ENCODE data around the gene TTBK2. TPM values are rescaled to one million over a fixed set of nuclear protein-coding genes. Genes with fewer than 3 reads are reported as not detected.

TTBK2 gene
- total and polyA plus RNA-seq, 2 donors (not counting 3 experiments of a cell fraction or from before 2014, with no cell fraction given): 4.4 to 17.1 TPM

GRCh38 chr15:42858540-42858939 is 62.0 kb downstream of the TTBK2 start:
- no peaks in the 10 kb centered on the region for H3K36me3 ChIP-seq (ENCODE audit: control insufficient read depth in 2 of 2, extremely low read depth in 1 of 2, insufficient read depth in 2 of 2, low read length in 2 of 2)
- BruUV-seq (replicated peaks): no TSS peak
- dilution Hi-C loops (cut with MboI; ENCODE audit: extremely low pct_ligation_motif_present, low sequenced_read_pairs): no loop called here

GRCh38 chr15:42854576-42854975 is 66.0 kb downstream of the TTBK2 start:
- CTCF ChIA-PET: no interaction called here
- FAIRE-seq (no peak), DNase-seq (ENCODE audit: low read depth, low spot score) (no peak)
- dilution Hi-C loops (cut with MboI; ENCODE audit: extremely low pct_ligation_motif_present, low sequenced_read_pairs) (no loop called here), intact Hi-C loops (cut with micrococcal nuclease) (no loop called here)
- Histone ChIP-seq H3K4me1 (ENCODE audit: control insufficient read depth, extremely low read depth, insufficient read depth, low read length) (no peaks in the 10 kb centered on the region), H3K4me3 (replicated peaks in 1 of 3; ENCODE audit: insufficient read depth in 1 of 3, low read depth in 1 of 3, low read length in 3 of 3) (no peak overlapping the region), H3K36me3 (ENCODE audit: control insufficient read depth in 2 of 2, extremely low read depth in 1 of 2, insufficient read depth in 2 of 2, low read length in 2 of 2) (no peaks in the 10 kb centered on the region), H3K79me2 (ENCODE audit: control insufficient read depth, insufficient read depth, low read length) (no peaks in the 10 kb centered on the region), H3K4me2 (ENCODE audit: insufficient read depth, low read length) (no peak overlapping the region), H3K9me1 (replicated peaks; ENCODE audit: control insufficient read depth, extremely low read depth, insufficient read depth, low read length) (no peaks in the 10 kb centered on the region), H3K9me3 (replicated peaks; ENCODE audit: control insufficient read depth, insufficient read depth, low read length) (no peaks in the 10 kb centered on the region), H4K20me1 (replicated peaks; ENCODE audit: control insufficient read depth, extremely low read depth, insufficient read depth, low read length) (no peaks in the 10 kb centered on the region), H3K27ac (ENCODE audit: insufficient read depth, low read depth, low read length) (no peak overlapping the region), H3K27me3 (ENCODE audit: control insufficient read depth in 2 of 2, insufficient read depth in 2 of 2, low read length in 2 of 2) (no peaks in the 10 kb centered on the region), H3K9ac (replicated peaks; ENCODE audit: extremely low read depth, insufficient read depth, low read length) (no peak overlapping the region), H2AFZ (ENCODE audit: low read depth, low read length) (no peak overlapping the region)
- no TSS peak for BruUV-seq (replicated peaks)
- POLR2A ChIA-PET: no interaction called here
- TF ChIP-seq MYC (IDR thresholded peaks at IDR 0.05; ENCODE audit: low read depth, low read length) (no peak), EZH2 (IDR thresholded peaks at IDR 0.05; ENCODE audit: borderline replicate concordance, low read depth, low read length, severe bottlenecking) (no peak), POLR2A (IDR thresholded peaks at IDR 0.05; ENCODE audit: low read depth, low read length) (no peak), FOS (IDR thresholded peaks at IDR 0.05; ENCODE audit: borderline replicate concordance, insufficient read depth, low read length) (no peak)
- TF ChIP-seq, protein P1, sequence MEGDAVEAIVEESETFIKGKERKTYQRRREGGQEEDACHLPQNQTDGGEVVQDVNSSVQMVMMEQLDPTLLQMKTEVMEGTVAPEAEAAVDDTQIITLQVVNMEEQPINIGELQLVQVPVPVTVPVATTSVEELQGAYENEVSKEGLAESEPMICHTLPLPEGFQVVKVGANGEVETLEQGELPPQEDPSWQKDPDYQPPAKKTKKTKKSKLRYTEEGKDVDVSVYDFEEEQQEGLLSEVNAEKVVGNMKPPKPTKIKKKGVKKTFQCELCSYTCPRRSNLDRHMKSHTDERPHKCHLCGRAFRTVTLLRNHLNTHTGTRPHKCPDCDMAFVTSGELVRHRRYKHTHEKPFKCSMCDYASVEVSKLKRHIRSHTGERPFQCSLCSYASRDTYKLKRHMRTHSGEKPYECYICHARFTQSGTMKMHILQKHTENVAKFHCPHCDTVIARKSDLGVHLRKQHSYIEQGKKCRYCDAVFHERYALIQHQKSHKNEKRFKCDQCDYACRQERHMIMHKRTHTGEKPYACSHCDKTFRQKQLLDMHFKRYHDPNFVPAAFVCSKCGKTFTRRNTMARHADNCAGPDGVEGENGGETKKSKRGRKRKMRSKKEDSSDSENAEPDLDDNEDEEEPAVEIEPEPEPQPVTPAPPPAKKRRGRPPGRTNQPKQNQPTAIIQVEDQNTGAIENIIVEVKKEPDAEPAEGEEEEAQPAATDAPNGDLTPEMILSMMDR (IDR thresholded peaks at IDR 0.05; ENCODE audit: extremely low read depth in 1 of 2, insufficient read depth in 1 of 2, low read depth in 1 of 2, low read length in 2 of 2): no peak

More at GRCh38 chr15:42858540-42858939, 62.0 kb downstream of the TTBK2 start:
- Histone ChIP-seq H3K9me1 (replicated peaks; ENCODE audit: control insufficient read depth, extremely low read depth, insufficient read depth, low read length) (no peaks in the 10 kb centered on the region), H3K9ac (replicated peaks; ENCODE audit: extremely low read depth, insufficient read depth, low read length) (no peak overlapping the region), H3K4me2 (ENCODE audit: insufficient read depth, low read length) (no peak overlapping the region), H3K27ac (ENCODE audit: insufficient read depth, low read depth, low read length) (no peak overlapping the region), H3K4me3 (replicated peaks in 1 of 3; ENCODE audit: insufficient read depth in 1 of 3, low read depth in 1 of 3, low read length in 3 of 3) (no peak overlapping the region), H4K20me1 (replicated peaks; ENCODE audit: control insufficient read depth, extremely low read depth, insufficient read depth, low read length) (no peaks in the 10 kb centered on the region), H2AFZ (ENCODE audit: low read depth, low read length) (no peak overlapping the region), H3K79me2 (ENCODE audit: control insufficient read depth, insufficient read depth, low read length) (no peaks in the 10 kb centered on the region), H3K27me3 (ENCODE audit: control insufficient read depth in 2 of 2, insufficient read depth in 2 of 2, low read length in 2 of 2) (no peaks in the 10 kb centered on the region), H3K4me1 (ENCODE audit: control insufficient read depth, extremely low read depth, insufficient read depth, low read length) (no peaks in the 10 kb centered on the region), H3K9me3 (replicated peaks; ENCODE audit: control insufficient read depth, insufficient read depth, low read length) (no peaks in the 10 kb centered on the region)
- POLR2A ChIA-PET: no interaction called here
- FAIRE-seq (no peak), DNase-seq (ENCODE audit: low read depth, low spot score) (no peak)
- CTCF ChIA-PET: no interaction called here
- TF ChIP-seq MYC (IDR thresholded peaks at IDR 0.05; ENCODE audit: low read depth, low read length): no peak
- no peak for TF ChIP-seq POLR2A (IDR thresholded peaks at IDR 0.05; ENCODE audit: low read depth, low read length)
- no peak for TF ChIP-seq FOS (IDR thresholded peaks at IDR 0.05; ENCODE audit: borderline replicate concordance, insufficient read depth, low read length)
- no peak for TF ChIP-seq POLR2AphosphoS5 (IDR thresholded peaks at IDR 0.05; ENCODE audit: insufficient read depth, low read depth, low read length)
- TF ChIP-seq JUN (IDR thresholded peaks at IDR 0.05; ENCODE audit: borderline replicate concordance, insufficient read depth, insufficient read length, low read depth): no peak
- TF ChIP-seq EZH2 (IDR thresholded peaks at IDR 0.05; ENCODE audit: borderline replicate concordance, low read depth, low read length, severe bottlenecking): no peak
- TF ChIP-seq, protein P1 (IDR thresholded peaks at IDR 0.05; ENCODE audit: extremely low read depth in 1 of 2, insufficient read depth in 1 of 2, low read depth in 1 of 2, low read length in 2 of 2): no peak
- no peak for TF ChIP-seq GATA2 (IDR thresholded peaks at IDR 0.05; ENCODE audit: insufficient read depth, insufficient read length, low read depth, low read length)
- intact Hi-C loops (cut with micrococcal nuclease): no loop called here
